ENCODE measurements around the gene ZNF740.

Gene ZNF740

DNA sequence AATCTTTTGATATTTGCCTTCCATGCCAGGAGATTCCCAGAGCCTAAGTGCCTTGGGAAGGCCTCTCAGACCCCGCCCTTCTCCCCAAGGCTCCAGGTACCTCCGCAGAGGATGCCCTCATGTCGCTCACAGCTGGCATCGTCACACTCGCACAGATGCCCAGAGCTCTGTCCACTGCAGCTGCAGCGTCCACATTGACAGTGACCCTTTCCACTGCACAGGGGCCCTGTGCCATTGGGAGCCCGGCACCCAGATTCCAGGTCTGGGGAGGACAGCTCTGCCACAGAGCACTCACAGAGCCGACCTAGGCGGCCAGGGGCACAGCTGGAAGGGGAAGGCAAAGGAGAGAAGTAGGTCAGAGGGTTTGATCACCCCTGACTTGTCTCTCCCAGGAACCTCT, 12.5 kb downstream of the ZNF740 start:
- no peak overlapping the region for H3K27ac ChIP-seq (ENCODE audit: low read depth, low read length)
- H2BK120ac ChIP-seq (ENCODE audit: low read depth, low read length): no peak overlapping the region
- no peak overlapping the region for H3K4ac ChIP-seq (ENCODE audit: low read depth, low read length)
- H3K27me3 ChIP-seq (ENCODE audit: insufficient read depth, low read length, poor library complexity): no peaks in the 10 kb centered on the region
- H2BK5ac ChIP-seq (ENCODE audit: low read length): no peak overlapping the region
- H3K4me3 ChIP-seq (ENCODE audit: low read length): no peak overlapping the region
- no peaks in the 10 kb centered on the region for H3K79me1 ChIP-seq (ENCODE audit: low read length)
- no peaks in the 10 kb centered on the region for H3K4me1 ChIP-seq (ENCODE audit: control insufficient read depth, low read depth, low read length)
- no peak overlapping the region for H3K4me2 ChIP-seq (ENCODE audit: low read length)
- no peak overlapping the region for H3K23ac ChIP-seq (ENCODE audit: low read length)
- H3K56ac ChIP-seq (ENCODE audit: low read length): no peak overlapping the region
- H2AK5ac ChIP-seq (ENCODE audit: low read length): no peak overlapping the region
- H4K5ac ChIP-seq (ENCODE audit: low read length): no peak overlapping the region
- no peak for DNase-seq
- H3K18ac ChIP-seq (ENCODE audit: low read length): no peak overlapping the region
- H3K9ac ChIP-seq (ENCODE audit: low read length): no peak overlapping the region
- no peak overlapping the region for H2BK15ac ChIP-seq (replicated peaks; ENCODE audit: low read depth)
- H3K36me3 ChIP-seq (ENCODE audit: control insufficient read depth, insufficient read depth, low read length): no peaks in the 10 kb centered on the region
- no peak overlapping the region for H4K8ac ChIP-seq (ENCODE audit: low read depth, low read length)
- no CpG with 5 or more reads among the region's 9 CpGs for WGBS (ENCODE audit: extremely low coverage, insufficient coverage, low lambda C conversion rate)
- no peaks in the 10 kb centered on the region for H3K79me2 ChIP-seq (ENCODE audit: control insufficient read depth, insufficient read depth, low read length)

DNA sequence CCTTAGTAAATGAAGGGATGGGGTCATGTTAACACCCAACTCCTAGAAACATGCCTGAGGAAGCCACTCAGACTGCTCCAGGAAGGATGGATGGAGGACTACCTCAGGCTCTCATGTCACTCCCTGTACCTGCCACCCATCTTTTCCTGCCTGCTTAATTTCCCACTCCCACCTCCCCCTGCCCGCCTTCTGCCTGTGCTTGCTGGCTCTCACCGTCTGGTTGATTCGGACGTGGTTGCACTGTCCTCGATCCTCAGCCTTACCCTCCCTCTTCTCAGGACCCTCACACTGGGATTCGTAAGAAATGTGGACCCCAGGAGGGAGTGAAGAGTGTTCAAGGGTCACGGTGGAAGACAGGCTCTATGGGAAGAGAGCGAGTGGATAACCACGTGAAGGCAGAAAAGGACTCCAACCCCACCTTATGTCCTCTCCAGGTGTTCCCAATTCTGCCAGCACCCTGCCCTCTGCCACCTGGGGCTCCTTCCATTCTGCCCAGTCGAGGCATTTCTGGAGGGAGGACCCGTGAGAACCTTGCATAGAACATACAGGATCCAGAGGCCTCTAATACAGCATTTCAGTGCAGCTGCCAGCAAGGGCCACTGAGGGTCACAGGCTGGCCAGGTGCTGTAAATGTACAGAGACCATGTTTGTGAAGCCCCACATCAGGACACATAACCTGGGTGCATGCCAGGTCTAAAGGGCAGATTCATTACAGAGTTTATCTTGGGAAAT, 13.6 kb downstream of the ZNF740 start:
- Histone ChIP-seq H2BK15ac (replicated peaks; ENCODE audit: low read depth) (no peak overlapping the region), H4K8ac (ENCODE audit: low read depth, low read length) (no peak overlapping the region), H3K18ac (ENCODE audit: low read length) (no peak overlapping the region), H3K4me2 (ENCODE audit: low read length) (no peak overlapping the region), H3K36me3 (ENCODE audit: control insufficient read depth, insufficient read depth, low read length) (no peaks in the 10 kb centered on the region), H3K4me1 (ENCODE audit: control insufficient read depth, low read depth, low read length) (no peaks in the 10 kb centered on the region), H2BK120ac (ENCODE audit: low read depth, low read length) (no peak overlapping the region), H3K79me1 (ENCODE audit: low read length) (no peaks in the 10 kb centered on the region), H3K4me3 (ENCODE audit: low read length) (no peak overlapping the region), H3K4ac (ENCODE audit: low read depth, low read length) (no peak overlapping the region), H2AK5ac (ENCODE audit: low read length) (no peak overlapping the region), H4K5ac (ENCODE audit: low read length) (no peak overlapping the region), H3K27me3 (ENCODE audit: insufficient read depth, low read length, poor library complexity) (no peaks in the 10 kb centered on the region), H3K27ac (ENCODE audit: low read depth, low read length) (no peak overlapping the region), H2BK5ac (ENCODE audit: low read length) (no peak overlapping the region), H3K79me2 (ENCODE audit: control insufficient read depth, insufficient read depth, low read length) (no peaks in the 10 kb centered on the region), H3K23ac (ENCODE audit: low read length) (no peak overlapping the region), H3K56ac (ENCODE audit: low read length) (no peak overlapping the region), H3K9ac (ENCODE audit: low read length) (no peak overlapping the region)
- DNase-seq: no peak
- no CpG with 5 or more reads among the region's 11 CpGs for WGBS (ENCODE audit: extremely low coverage, insufficient coverage, low lambda C conversion rate)

DNA sequence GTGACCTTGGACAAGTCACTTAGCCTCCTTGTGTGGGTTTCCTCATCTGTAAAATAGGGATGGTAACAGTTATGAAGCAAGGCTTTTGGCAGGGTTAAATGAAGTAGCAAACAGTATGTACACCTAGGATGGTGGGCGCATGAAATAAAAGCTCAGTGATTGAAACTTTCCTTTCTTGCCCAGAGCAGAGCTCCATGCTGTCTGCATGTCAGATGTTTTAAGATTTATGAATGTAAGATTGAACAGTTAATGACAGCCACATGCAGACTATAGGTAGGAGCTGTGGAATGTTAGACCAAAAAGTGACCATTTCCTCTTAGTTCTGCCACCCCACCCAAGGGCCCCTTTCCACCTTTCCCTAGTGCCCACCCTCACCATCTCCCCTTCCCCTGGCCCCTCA, 14.5 kb downstream of the ZNF740 start:
- Histone ChIP-seq H3K18ac (ENCODE audit: low read length) (no peak overlapping the region), H4K5ac (ENCODE audit: low read length) (no peak overlapping the region), H4K8ac (ENCODE audit: low read depth, low read length) (no peak overlapping the region), H3K4me2 (ENCODE audit: low read length) (no peak overlapping the region), H3K4me1 (ENCODE audit: control insufficient read depth, low read depth, low read length) (no peaks in the 10 kb centered on the region), H2BK120ac (ENCODE audit: low read depth, low read length) (no peak overlapping the region), H3K79me2 (ENCODE audit: control insufficient read depth, insufficient read depth, low read length) (no peaks in the 10 kb centered on the region), H2BK5ac (ENCODE audit: low read length) (no peak overlapping the region), H3K27me3 (ENCODE audit: insufficient read depth, low read length, poor library complexity) (no peaks in the 10 kb centered on the region), H2BK15ac (replicated peaks; ENCODE audit: low read depth) (no peak overlapping the region), H3K79me1 (ENCODE audit: low read length) (no peaks in the 10 kb centered on the region), H2AK5ac (ENCODE audit: low read length) (no peak overlapping the region), H3K4ac (ENCODE audit: low read depth, low read length) (no peak overlapping the region), H3K23ac (ENCODE audit: low read length) (no peak overlapping the region), H3K4me3 (ENCODE audit: low read length) (no peak overlapping the region), H3K56ac (ENCODE audit: low read length) (no peak overlapping the region), H3K36me3 (ENCODE audit: control insufficient read depth, insufficient read depth, low read length) (no peaks in the 10 kb centered on the region), H3K9ac (ENCODE audit: low read length) (no peak overlapping the region), H3K27ac (ENCODE audit: low read depth, low read length) (no peak overlapping the region)
- no peak for DNase-seq
- no CpG with 5 or more reads among the region's 1 CpG for whole genome bisulfite sequencing (ENCODE audit: extremely low coverage, insufficient coverage, low lambda C conversion rate)

DNA sequence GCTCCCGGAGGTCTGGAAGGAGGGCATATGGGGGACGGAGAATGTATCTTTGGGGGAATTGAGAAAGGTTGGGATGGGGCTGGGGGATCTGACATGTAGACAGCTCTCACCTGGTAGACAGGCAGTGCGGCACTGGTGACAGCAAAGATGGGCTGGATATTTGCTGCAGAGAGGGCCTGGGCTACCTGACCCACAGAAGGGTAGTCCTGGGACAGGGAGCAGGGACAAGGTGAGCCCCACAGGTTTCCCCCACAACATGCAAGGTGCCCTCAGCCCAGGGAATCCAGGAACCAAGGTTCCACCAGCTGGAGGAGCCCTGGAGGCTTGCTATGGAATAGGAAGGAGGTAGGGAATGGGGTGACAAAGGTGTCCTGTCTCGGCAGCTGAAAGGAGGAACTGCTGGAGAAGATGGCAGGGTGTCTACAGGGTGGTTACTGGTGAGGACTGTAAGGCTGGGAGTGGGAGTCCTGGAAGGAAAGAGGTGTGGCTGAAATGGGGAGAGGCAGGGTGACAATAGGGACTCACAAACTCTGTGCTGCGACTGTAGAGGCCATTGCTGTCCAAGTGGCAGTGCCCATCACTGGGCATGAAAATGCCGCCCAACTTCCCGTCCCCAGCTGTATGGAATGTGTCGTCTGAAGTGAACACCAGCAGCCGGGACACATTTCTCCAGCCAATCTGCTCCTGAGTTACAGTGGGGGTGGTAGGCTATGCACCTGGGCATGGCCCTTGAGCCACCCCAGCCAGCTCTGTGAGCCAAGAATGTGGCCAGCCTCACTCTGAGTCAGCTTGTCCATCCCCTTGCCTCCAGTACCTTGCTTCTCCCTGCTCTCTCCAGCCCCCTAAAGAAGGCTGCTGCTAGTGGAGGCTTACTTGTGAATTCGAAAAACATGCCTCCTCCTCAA, 15.2 kb downstream of the ZNF740 start:
- Histone ChIP-seq H3K4me3 (ENCODE audit: low read length) (no peak overlapping the region), H3K27ac (ENCODE audit: low read depth, low read length) (no peak overlapping the region)
- WGBS (ENCODE audit: extremely low coverage, insufficient coverage, low lambda C conversion rate): no CpG with 5 or more reads among the region's 10 CpGs

DNA sequence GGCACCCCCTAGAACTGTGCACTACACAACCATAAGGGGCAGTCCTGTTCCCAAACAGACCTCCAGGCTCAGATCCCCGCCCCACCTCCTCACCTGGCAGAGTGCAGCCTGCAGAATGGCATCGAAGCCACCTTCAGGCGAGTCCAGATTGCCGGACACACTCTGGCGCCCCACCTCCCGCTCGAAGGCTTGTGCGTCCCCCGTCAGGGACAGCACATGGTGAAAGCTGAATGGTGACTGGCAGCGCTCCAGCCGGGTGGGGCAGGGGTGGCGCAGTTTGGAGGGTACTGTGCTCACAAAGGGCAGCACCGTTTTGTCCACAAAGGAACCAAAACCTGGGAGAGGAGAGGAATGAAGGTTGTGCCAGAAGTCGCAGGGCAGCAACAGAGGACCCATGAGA, 16.0 kb downstream of the ZNF740 start:
- no CpG with 5 or more reads among the region's 14 CpGs for WGBS (ENCODE audit: extremely low coverage, insufficient coverage, low lambda C conversion rate)

More for the DNA sequence above, 15.2 kb downstream of the ZNF740 start:
- H3K56ac ChIP-seq (ENCODE audit: low read length): no peak overlapping the region
- H3K27me3 ChIP-seq (ENCODE audit: insufficient read depth, low read length, poor library complexity): no peaks in the 10 kb centered on the region
- no peaks in the 10 kb centered on the region for H3K79me1 ChIP-seq (ENCODE audit: low read length)
- H3K36me3 ChIP-seq (ENCODE audit: control insufficient read depth, insufficient read depth, low read length): no peaks in the 10 kb centered on the region
- no peak overlapping the region for H3K18ac ChIP-seq (ENCODE audit: low read length)
- no peak overlapping the region for H4K5ac ChIP-seq (ENCODE audit: low read length)
- H3K9ac ChIP-seq (ENCODE audit: low read length): no peak overlapping the region
- H4K8ac ChIP-seq (ENCODE audit: low read depth, low read length): no peak overlapping the region
- H2BK5ac ChIP-seq (ENCODE audit: low read length): no peak overlapping the region
- no peak overlapping the region for H3K4ac ChIP-seq (ENCODE audit: low read depth, low read length)
- no peak overlapping the region for H3K4me2 ChIP-seq (ENCODE audit: low read length)
- H3K4me1 ChIP-seq (ENCODE audit: control insufficient read depth, low read depth, low read length): no peaks in the 10 kb centered on the region
- H3K79me2 ChIP-seq (ENCODE audit: control insufficient read depth, insufficient read depth, low read length): no peaks in the 10 kb centered on the region
- H2BK120ac ChIP-seq (ENCODE audit: low read depth, low read length): no peak overlapping the region
- no peak overlapping the region for H3K23ac ChIP-seq (ENCODE audit: low read length)
- DNase-seq: no peak
- no peak overlapping the region for H2BK15ac ChIP-seq (replicated peaks; ENCODE audit: low read depth)
- no peak overlapping the region for H2AK5ac ChIP-seq (ENCODE audit: low read length)

More for the DNA sequence above, 16.0 kb downstream of the ZNF740 start:
- Histone ChIP-seq H3K56ac (ENCODE audit: low read length) (peak overlapping the region; percentile 15), H3K36me3 (ENCODE audit: control insufficient read depth, insufficient read depth, low read length) (no peaks in the 10 kb centered on the region), H2BK120ac (ENCODE audit: low read depth, low read length) (no peak overlapping the region), H4K8ac (ENCODE audit: low read depth, low read length) (no peak overlapping the region), H3K27me3 (ENCODE audit: insufficient read depth, low read length, poor library complexity) (no peaks in the 10 kb centered on the region), H2BK5ac (ENCODE audit: low read length) (no peak overlapping the region), H3K79me1 (ENCODE audit: low read length) (no peaks in the 10 kb centered on the region), H3K4me1 (ENCODE audit: control insufficient read depth, low read depth, low read length) (no peaks in the 10 kb centered on the region), H3K79me2 (ENCODE audit: control insufficient read depth, insufficient read depth, low read length) (no peaks in the 10 kb centered on the region), H3K27ac (ENCODE audit: low read depth, low read length) (no peak overlapping the region), H3K4me2 (ENCODE audit: low read length) (no peak overlapping the region), H4K5ac (ENCODE audit: low read length) (no peak overlapping the region), H3K4me3 (ENCODE audit: low read length) (no peak overlapping the region), H3K18ac (ENCODE audit: low read length) (no peak overlapping the region), H2BK15ac (replicated peaks; ENCODE audit: low read depth) (no peak overlapping the region), H3K9ac (ENCODE audit: low read length) (no peak overlapping the region), H3K23ac (ENCODE audit: low read length) (no peak overlapping the region), H2AK5ac (ENCODE audit: low read length) (no peak overlapping the region), H3K4ac (ENCODE audit: low read depth, low read length) (no peak overlapping the region)
- no peak for DNase-seq

Data from mesendoderm (in vitro differentiated cells).